ENCODE measurements around the gene TENT4A.

The TENT4A gene

DNA sequence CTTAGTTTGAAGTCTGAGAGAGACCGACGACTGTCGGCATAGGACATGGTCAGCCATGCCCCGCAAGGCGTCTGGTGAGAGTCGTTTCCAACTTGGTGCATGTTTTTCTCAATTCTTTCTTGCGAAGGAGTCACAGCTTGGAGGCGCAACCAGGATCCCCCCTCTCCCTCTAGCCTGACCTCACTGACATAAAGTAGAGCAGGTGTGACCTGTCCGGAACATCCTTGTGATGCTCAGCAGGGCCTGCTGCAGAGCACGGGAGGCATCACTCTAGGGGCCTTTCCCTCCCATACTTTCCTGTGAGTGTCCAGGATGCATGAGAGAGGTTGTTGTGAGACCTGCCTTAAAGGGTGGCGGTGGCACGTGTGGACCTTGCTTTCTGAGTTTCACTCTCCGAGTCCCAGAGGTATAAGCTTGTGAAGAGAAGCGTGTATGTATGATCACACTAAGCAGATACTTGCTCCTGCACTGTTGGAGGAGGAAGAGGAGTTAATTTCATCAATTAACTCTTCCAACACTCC, 5.0 kb downstream of the TENT4A start:
- no peak for DNase-seq (ENCODE audit: low read depth in 2 of 2)

DNA sequence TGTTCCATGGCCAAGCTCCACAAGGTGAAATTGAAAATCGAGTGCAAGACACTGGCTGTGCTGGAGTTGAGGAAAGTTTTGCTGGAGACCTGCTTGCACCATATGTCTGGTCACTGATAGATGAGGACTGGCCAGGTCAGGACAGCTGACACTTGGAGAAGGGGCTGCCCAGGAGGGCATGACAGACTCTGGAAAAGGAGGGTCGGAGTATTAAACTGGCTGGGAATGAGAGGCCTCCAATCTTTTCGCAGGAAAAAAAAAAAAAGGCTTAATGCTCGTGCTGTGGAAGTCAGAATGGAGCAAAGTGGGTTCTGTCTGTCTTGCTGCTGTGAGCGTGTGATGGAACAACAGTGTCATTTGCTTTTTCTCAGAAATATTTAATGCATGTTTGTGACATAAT, 5.5 kb downstream of the TENT4A start:
- no peak for DNase-seq (ENCODE audit: low read depth in 2 of 2)

DNA sequence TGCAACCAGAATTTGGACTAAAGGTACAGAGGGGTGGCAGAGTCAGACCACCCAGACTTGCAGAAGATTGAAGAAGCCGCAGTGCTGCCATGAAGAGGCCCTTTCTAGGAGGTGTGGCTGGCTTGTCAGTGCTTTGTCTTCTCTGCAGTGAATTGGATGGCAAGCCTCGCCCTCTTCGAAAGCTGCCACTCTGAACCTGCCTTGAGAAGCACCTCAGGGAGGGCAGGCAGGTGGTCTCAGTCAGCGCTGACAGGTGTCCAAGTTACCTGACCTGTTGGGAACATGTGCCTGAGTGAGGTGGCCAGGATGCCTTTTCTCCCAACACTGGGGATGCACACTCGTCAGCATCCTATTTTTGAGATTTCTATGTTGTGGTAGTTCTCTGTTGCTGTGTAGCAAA, 6.2 kb downstream of the TENT4A start:
- DNase-seq (ENCODE audit: low read depth in 2 of 2), result no peak

DNA sequence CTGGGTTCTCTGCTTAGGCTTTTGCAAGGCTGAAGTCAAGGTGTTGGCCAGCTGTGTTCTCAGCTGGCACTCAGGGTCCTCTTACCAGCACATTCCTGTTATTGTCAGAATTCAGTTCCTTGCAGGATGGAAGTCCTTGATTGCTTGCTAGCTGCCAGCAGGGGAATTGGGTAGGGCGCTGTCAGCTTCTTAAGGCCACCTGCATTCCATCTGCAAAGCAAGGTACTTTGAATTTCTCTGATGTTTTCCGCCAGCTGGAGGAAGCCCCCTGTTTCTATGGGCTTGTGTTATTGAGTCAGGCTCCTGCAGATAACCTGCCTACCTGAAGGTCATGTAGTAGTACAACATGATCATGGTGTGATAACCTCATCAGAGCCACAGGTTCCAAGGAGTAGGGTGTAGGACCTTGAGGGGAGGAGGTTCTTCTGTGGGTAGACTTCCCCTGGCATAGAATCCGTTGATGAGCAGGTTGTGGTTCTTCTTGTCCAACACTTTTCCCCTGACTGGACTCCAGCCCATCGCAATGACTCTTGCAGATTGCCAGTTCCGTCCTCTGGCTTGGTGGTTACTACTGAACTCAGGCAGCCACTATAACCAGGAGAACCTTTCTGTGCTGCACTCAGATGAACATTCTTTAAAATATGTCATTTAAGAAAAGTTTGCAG, 6.8 kb downstream of the TENT4A start:
- DNase-seq (ENCODE audit: low read depth in 2 of 2), result no peak

DNA sequence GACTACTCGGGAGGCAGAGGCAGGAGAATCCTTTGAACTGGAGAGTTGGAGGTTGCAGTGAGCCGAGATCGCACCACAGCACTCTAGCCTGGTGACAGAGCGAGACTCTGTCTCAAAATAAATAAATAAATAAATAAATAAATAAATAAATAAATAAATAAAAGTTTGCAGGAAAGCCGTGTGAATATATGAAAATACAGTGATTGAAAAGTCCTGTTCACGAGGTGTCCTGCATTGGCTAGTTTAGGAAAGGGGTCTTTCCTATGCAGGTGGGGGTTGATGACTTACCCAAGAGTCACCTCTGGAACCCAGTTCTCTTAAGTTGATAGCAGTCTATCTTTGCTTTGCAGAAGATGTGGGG, 7.3 kb downstream of the TENT4A start:
- no peak for DNase-seq (ENCODE audit: low read depth in 2 of 2)

DNA sequence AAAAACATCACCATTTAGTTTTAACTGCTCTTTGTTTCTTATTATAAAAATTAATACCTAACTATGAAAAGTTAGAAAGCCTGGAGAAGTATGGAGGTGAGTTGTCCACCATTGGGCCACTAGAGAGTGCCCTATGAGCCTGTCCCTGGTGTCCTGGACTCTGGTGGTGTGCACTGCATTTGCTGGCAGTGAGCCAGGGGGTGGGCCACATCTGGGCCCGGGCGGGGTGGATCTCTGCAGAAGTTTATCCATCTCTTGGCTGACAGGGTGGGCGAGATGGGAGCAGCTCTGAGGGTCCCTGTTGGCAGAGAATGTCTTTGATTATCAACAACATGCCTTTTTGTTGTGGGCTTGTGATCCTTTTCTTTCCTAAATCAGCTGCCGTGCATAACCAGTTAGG, 8.2 kb downstream of the TENT4A start:
- DNase-seq (ENCODE audit: low read depth in 2 of 2), result no peak

DNA sequence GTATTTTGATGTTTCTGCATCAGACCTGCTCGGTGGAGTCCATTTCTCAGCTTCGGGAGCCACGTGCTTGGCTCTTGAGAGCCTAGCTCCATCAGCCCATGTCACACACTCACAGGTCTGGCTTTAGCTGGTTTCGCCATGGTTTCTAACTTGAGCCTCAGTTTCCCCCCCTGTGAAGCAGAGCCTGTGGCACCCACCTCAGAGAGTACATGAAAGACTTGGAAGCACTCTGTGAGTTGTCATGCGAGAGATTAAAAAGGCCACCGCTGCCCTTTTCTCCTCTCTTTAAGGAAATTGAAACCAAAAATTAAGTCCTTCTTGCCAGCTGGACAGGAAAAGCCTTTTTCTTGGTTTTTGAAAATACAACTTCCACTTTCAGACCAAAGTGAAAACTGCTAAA, 8.8 kb downstream of the TENT4A start:
- DNase-seq (ENCODE audit: low read depth in 2 of 2), result no peak

DNA sequence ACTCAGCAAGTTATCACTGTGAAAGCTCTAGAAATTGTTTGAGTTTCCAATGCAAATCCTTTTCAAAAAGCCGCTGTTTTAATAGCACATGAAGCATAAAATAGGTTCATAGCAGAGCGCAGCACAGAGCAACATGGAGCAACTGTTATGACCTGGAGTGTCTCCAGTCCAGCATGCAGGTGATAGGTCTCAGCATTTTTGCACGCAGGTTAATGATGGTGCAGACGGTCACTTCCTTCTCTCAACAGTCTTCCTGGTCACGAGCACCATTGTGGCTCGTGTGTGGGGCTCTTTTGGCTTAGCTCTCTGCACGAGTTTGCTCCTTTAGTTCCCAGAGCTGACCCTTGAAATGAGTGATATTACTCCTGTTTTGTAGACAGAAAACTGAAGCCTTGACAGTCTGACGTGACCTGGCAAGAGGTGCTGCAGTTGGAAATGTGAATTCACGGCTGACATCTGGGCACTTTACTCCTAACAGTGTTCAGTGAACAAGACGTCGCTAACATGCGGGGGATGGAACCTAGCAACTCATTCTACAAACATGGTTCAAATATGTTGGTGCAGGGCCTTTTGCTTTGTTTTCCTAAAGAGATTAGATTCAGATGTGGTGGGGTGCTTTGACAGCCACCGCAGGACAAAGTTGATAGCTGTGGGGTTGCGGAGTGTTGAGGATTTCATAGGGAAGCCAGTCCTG, 10.0 kb downstream of the TENT4A start:
- DNase-seq (ENCODE audit: low read depth in 2 of 2), result no peak

DNA sequence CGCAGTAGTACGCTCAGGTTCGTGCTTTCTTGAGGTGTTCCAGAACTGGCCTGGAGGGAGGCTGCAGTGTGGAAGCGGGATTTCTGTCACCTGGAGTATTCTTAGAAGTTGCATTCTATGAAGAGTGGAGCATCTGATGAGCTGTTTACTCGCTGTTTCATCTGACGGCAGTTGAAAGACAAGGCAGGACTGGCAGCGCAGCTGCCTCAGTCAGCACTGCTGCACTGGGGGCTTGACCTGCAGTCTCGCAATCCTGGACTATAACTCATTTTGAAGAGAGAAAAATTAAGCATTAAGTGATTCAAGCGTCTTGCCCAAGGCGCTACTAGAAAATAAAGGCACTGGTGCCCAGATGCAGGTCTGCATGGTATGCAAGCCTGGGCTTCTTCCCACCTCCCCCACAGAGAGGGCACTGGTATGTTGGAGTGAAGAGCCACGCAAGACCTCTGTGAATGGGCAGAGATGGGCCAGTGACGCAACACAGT, 10.6 kb downstream of the TENT4A start:
- DNase-seq (ENCODE audit: low read depth in 2 of 2), result no peak

DNA sequence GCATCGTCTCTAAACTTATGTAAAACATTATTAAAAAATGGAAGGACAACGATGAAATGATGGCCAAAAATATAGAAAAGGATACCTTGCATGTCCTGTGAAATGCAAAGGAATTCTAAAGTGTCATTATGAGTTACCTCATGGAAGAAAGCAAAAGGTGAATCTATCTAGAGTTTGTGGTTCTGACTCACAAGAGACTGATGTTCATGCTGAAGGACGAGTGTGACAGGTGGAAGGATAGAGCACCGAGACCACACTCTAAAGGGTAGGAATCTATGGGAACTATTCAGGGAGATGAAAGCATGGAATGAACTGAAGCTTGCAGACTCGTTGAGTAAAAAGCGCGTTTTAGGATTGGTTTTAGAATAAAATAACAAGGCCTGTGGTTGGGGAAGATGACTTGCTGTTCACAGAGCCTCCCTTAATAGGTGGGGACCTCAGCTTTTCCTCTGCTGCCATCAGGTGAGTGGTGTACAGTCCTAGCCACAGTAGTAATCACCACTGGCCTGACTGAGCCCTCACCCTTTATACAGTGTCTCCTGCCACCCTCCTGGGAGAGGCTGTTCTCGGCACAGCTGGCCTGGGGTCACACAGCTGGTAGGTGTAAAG, 11.2 kb downstream of the TENT4A start:
- DNase-seq (ENCODE audit: low read depth in 2 of 2), result no peak

DNA sequence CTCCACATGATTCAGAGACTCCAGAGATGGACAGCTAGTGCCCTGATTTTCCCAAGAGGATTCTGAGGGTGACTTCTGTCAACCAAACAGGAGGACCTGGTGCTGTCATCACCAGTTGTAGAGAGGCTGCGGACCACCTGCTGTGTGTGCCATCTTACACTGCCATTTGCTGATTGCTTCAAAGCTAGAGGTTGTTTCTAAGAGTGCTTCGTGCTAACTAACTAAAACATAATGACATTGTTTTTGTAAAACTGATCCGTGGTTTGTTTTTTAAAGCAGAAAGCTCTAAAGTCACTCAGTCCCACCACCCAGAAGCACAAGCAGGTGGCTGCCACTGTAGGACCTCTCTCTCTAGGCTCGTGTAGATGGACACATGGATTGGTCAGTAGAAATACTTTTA, 12.2 kb downstream of the TENT4A start:
- no peak for DNase-seq (ENCODE audit: low read depth in 2 of 2)

DNA sequence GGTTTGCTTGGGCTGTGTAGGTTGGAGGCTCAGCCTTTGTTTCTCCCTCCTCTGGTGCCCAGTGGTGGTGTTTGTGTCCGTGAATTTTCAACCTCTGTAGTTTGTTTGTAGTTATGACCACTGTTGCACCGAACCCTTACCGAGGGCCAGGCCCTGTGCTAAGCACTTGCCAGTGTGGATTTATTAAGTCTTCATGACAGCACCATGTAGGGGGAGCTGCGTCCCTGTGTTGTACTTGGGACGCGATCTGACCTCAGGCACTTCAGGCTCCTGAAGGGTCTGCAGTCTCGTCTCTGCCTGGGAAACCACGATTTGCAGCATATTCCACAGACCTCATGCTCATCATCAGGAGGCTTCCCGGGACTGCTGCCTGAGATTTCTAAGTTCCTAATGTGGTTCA, 12.8 kb downstream of the TENT4A start:
- no peak for DNase-seq (ENCODE audit: low read depth in 2 of 2)

DNA sequence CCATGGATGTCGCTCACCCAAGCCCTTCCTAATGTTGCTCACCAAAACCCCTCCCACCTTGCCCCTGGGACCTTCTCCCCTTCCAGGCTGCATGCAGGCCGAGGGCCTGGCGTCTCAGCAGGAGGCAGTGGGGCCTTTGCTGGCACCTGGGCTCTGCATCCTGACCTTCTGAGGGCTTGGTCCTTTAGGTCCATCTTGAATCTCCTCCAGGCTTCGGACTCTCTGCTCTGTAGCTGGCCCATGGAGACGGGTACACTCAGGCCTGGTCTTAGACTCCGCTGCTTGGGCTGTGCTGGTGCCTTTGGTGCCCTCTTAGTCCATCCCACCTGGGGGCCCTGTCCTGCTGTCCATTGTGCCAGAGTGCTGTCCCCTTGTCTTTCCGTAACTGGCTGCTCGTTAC, 14.0 kb downstream of the TENT4A start:
- DNase-seq (ENCODE audit: low read depth in 2 of 2), result no peak

DNA sequence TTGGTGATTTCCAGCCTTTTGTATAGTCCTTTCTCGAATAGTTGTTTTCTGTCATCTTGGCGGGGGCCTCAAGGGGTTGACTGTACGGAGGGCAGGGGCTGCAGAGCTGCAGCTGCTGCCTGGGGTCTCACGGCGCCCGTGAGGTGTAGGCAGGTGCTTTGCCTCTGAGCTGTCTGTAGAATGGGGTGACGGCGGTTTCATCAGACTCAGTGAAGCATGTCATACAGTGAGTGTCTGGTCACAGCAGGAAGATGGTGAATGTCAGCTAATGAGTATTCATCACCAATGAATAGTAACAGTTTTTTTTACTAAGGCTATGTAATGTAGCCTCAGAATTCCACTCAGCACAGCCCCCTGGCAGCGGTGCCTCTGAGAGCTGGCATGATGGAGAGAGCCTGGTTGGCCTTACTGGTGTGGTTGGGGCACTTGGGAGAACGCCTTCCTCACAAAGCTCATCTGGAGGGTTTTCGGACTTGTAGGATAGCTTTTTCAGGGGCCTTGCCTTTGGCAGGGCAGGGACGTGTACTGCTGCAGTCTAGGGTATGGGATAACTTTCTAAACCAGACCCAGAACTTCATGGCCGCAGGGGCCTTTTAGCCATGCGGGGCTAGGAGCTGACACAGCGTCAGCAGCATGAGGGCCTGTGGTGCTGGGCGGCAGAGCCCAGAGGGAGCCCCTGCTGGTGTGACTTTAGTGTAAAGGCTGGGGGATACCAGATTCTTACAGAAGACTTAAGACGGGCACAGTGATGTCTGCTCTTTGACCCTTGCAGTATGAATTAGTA, 15.0 kb downstream of the TENT4A start:
- DNase-seq (ENCODE audit: low read depth in 2 of 2), result no peak

DNA sequence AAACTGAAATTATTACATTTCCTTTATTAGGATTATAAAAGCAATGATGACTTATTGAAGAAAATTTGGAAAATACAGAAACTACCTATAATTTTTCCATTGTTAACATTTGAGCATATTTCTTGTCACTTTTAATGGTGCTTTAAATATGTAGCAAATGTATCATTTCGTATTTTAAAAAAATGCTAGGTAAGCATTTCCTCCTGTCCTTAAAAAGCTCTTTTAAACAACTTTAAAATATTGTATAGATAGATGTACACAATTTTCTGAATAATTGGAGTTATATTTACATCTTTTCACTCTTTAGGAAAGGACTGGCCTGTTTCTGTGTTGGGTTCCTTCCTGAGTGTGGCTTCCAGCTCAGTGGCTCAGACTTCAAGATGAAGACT, 15.6 kb downstream of the TENT4A start:
- no peak for DNase-seq (ENCODE audit: low read depth in 2 of 2)

DNA sequence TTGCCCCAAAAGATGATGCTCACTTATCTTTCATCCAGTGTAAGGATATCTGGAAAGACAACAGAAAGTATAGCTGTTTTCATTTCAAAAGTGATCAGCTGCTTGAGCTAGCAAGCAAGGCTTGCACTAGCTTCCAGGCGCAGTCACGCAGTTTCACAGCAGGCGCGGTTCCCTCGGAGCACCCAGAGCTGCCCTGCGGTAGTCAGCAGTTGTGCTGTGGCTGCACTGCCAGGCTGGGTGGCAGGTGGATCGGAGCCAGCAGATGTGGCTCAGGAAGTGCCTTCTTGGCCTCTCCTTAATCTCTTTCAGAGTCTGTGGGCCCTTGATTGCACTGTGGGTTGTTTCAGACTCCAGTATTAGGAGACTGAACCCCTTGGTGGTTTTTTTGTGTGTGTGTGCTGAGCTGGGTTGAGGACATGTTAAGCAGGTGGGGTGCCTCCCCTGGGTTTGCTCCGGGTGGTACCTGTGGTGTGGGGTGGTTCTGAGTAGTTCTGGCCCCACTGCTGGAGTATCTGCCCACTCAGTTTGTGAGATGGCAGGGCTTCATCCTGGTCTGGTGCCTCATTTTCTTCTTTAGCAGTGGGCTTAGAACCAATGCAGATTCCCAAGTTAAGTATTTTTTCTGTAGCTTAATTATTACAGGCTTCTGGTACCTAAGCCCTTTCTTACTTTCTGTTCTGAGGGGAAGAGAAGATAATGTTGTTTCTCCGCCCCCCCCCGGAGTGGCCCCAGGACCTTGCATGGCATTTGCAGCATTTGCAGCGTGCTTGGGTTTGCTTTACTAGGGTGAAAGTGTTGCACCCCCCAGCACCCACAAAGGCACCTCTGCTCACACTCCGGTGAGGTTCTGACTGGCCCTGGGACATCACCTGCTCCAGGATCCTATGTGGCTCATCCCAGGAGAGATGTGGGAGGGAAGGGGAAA, 16.4 kb downstream of the TENT4A start:
- DNase-seq (ENCODE audit: low read depth in 2 of 2), result no peak

DNA sequence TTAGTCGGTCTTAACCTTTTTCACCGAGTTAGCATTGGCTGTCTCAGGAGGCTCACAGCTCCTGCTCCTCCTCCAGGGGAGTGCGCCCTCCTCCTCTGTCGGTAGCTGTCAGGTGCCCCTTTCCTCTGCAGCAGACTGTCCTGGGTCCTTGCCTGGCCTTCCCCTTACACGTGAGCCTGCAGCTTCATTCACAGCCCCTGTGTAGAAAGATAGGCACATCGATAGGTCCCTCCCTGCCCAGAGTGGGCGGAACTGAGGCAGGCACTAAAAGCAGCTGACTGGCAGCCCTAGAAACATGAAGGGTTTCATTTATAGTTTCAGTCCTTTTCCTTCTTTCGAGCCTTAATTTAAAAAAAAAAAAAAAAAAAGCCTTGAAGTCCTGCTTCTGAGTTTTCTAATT, 17.2 kb downstream of the TENT4A start:
- DNase-seq (ENCODE audit: low read depth in 2 of 2), result no peak

DNA sequence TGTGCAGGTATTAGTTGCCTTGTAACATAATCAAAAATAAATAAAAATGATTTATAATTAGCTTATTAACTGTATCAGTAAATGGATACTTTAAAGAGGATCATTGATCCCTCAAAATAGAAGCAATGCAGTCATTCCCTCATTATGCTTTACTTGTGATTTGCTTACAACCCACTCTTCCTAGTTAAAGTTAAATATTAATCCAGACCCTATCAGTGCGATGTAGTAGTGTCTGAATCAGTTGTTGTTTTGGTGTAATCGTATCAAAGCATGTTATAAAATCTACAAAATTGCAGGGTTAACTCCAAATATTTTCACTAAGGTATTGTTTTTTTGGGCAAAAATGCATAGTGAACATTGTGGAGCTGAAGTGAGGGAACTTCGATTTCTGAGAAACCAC, 17.6 kb downstream of the TENT4A start:
- DNase-seq (ENCODE audit: low read depth in 2 of 2), result no peak

DNA sequence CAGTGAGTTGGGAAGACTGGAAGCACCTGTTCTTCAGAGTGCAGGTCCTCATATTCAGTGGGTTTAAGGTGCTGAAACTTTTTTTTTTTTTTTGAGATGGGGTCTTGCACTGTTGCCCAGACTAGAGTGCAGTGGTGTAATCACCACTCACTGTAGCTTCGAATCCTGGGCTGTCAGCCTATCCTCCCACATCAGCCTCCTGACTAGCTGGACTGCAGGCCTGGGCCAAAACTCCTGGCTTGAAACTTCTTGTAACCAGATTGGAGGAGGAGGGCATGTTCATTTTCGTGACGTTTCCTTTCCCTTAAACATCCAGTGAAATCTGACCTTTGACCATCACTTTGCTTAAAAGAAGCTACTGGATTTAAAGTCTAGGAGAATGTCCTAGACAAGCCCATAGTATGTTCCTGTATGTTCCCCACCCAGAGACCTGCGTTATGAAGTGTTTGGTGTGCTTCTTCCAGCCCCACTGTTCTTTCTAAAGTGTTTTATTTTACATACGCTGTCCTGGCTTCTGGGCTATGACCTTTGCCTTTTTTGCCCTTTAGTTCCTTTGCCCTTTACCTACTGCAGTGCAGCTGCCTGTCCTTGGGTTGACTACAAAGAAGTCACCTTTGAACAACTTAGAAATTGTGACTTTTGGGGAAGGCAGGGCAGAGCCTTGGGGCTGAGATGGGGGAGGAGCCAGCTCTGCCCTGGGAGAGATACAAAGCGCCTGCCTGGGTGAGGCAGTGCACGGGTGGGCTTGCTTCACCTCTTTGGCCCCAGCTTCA, 18.4 kb downstream of the TENT4A start:
- DNase-seq (ENCODE audit: low read depth in 2 of 2), result no peak

DNA sequence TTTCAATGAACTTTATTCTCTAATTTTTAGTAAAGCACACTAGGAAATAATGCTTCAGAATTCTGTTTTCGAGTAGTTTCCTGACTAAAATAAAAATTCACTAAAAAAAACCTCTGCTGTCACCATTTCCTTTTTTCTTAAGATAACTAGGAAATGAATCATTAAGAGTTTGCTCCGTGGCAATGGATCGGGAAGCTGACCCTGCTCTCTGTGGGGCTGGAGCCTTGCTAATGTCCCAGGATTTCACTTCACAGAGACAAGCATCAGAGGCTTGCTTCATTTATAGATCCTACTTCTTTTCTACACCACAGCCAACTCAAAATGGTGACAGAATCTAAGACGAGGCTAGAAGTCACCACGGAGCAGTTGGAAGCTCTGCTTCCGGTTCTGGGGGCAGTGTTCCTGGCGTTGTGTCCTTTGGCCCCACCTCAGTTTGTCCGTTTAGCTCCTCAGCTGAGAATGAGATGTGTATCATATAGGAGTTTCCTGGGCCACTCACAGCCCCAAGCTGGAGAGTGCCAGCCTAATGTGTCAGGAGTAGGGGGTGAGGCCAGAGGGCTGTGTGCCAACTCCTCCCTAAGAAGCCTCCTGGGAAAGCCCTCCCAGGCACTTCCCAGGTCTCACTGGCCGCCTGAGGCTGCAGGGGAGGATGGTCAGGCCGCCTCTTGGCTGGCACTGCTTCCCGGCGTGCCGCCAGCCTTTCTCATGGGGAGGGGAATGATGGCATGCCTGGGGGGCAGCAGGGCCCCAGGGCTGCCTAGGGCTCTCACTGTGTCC, 19.6 kb downstream of the TENT4A start:
- no peak for DNase-seq (ENCODE audit: low read depth in 2 of 2)
